Measurements from ENCODE around the gene CGREF1. TPM values are rescaled to one million over a fixed set of nuclear protein-coding genes. Genes with fewer than 3 reads are reported as not detected.

Gene CGREF1
- total RNA-seq, 1 experiment from 2014 or later = 4.0 TPM

GRCh38 chr2:27097341-27097740, 21.6 kb downstream of the CGREF1 start:
- H3K79me2 ChIP-seq (ENCODE audit: insufficient read depth, low read length) = no peaks in the 10 kb centered on the region
- ChIA-PET RAD21 (ENCODE audit: low non-redundant PET in 1 of 2, low total read pairs in 2 of 2, uncharacterized antibody in 2 of 2, unreplicated experiment in 2 of 2) (interaction anchor here in 1 of 2 experiments (0.8 kb wide), 1 partner anchor 135 kb away, joined by 3 read pairs; no protein-coding TSS in a partner anchor), POLR2A (no interaction called here), CTCF (interaction anchor here (1.0 to 1.6 kb wide), 3 partner anchors 94 to 182 kb away, joined by 3 to 4 read pairs (median 3); no protein-coding TSS in a partner anchor)
- no peaks in the 10 kb centered on the region for H3K9me2 ChIP-seq (ENCODE audit: insufficient read depth)
- TF ChIP-seq POLR2AphosphoS5 (IDR thresholded peaks at IDR 0.05; ENCODE audit: low read depth, low read length) (no peak), ELF1 (IDR thresholded peaks at IDR 0.05; ENCODE audit: borderline replicate concordance, low read depth) (no peak), TCF7L2 (IDR thresholded peaks at IDR 0.05; ENCODE audit: borderline replicate concordance, extremely low read depth, insufficient read depth, insufficient read length) (no peak)
- H3K9me3 ChIP-seq (ENCODE audit: control insufficient read depth in 1 of 2, insufficient read depth in 1 of 2, low read depth in 1 of 2, low read length in 2 of 2) = no peaks in the 10 kb centered on the region
- H2AFZ ChIP-seq (ENCODE audit: low read depth, low read length, poor library complexity, severe bottlenecking) = no peak overlapping the region
- H3K27ac ChIP-seq (ENCODE audit: low read depth, low read length) = no peak overlapping the region
- intact Hi-C loops (cut with micrococcal nuclease) = loop anchor here (5.0 kb wide), 1 partner anchor 120 kb away; the partner anchor contains the start of gene CAD
- H4K20me1 ChIP-seq (ENCODE audit: insufficient read depth) = no peaks in the 10 kb centered on the region
- BruUV-seq (replicated peaks) = no TSS peak
- DNase-seq (ENCODE audit: low read depth, low spot score) (no peak), ATAC-seq (no peak)
- no peak overlapping the region for H3K4me2 ChIP-seq (ENCODE audit: low read length)
- H3K9ac ChIP-seq (ENCODE audit: low read length) = no peak overlapping the region
- H3K4me1 ChIP-seq (ENCODE audit: control insufficient read depth in 1 of 2, insufficient read depth in 2 of 2, low read length in 2 of 2) = peaks cover 0 to 9% of the 10 kb centered on the region in 2 experiments; a peak in 1 of 4 replicates
- H3K27me3 ChIP-seq (ENCODE audit: insufficient read depth, low read length) = no peaks in the 10 kb centered on the region
- no peak overlapping the region for H3K4me3 ChIP-seq (replicated peaks in 1 of 2; ENCODE audit: low read depth in 1 of 2, low read length in 2 of 2)
- no peaks in the 10 kb centered on the region for H3K36me3 ChIP-seq (ENCODE audit: control insufficient read depth in 1 of 2, insufficient read depth in 2 of 2, low read length in 2 of 2)

DNA sequence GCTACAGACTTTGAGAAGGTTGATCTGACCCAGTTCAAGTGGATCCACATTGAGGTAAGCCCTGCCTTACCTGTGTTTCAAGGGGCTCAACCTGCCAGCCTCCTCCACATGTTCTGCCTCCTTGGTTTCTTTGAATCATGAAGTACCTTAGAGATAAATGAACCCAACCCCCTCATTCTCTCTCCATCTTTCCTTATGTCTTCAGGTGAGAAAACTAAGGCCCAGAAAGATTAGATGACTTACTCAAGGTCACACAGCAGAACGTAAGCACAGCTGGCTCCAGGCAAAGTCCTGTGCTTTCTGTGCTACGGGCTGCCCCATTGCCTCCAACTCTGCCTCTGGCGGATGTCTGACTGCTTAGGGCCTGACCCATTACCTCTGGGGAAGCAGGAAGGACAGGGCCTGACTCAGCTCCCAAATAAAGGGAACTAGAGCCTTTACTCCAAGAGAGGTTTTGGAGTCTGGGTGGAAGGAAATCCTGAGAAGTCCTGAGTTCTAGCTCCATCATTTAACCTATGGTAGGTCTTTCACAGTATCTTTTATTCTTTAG, 22.1 kb downstream of the CGREF1 start:
- ChIA-PET RAD21 (ENCODE audit: low non-redundant PET in 1 of 2, low total read pairs in 2 of 2, uncharacterized antibody in 2 of 2, unreplicated experiment in 2 of 2) (interaction anchor here in 1 of 2 experiments (0.8 kb wide), 1 partner anchor 135 kb away, joined by 3 read pairs; no protein-coding TSS in a partner anchor), CTCF (interaction anchor here (1.0 to 1.6 kb wide), 5 partner anchors 95 to 206 kb away, joined by 3 to 5 read pairs (median 3); no protein-coding TSS in a partner anchor), POLR2A (no interaction called here)
- no peak overlapping the region for H3K4me3 ChIP-seq (replicated peaks in 1 of 2; ENCODE audit: low read depth in 1 of 2, low read length in 2 of 2)
- ATAC-seq = 0 out of 2 replicates have a peak, but pooled peaks have one; percentile 4
- H3K9me3 ChIP-seq (ENCODE audit: control insufficient read depth in 1 of 2, insufficient read depth in 1 of 2, low read depth in 1 of 2, low read length in 2 of 2) = no peaks in the 10 kb centered on the region
- H2AFZ ChIP-seq (ENCODE audit: low read depth, low read length, poor library complexity, severe bottlenecking) = no peak overlapping the region
- peaks cover 0 to 9% of the 10 kb centered on the region in 2 experiments; a peak in 1 of 4 replicates for H3K4me1 ChIP-seq (ENCODE audit: control insufficient read depth in 1 of 2, insufficient read depth in 2 of 2, low read length in 2 of 2)
- no peaks in the 10 kb centered on the region for H3K79me2 ChIP-seq (ENCODE audit: insufficient read depth, low read length)
- H3K27me3 ChIP-seq (ENCODE audit: insufficient read depth, low read length) = no peaks in the 10 kb centered on the region
- H3K36me3 ChIP-seq (ENCODE audit: control insufficient read depth in 1 of 2, insufficient read depth in 2 of 2, low read length in 2 of 2) = no peaks in the 10 kb centered on the region
- no TSS peak for BruUV-seq (replicated peaks)
- no peaks in the 10 kb centered on the region for H3K9me2 ChIP-seq (ENCODE audit: insufficient read depth)
- TF ChIP-seq ATF3 (IDR thresholded peaks at IDR 0.05) = no peak
- no peak for TF ChIP-seq POLR2AphosphoS5 (IDR thresholded peaks at IDR 0.05; ENCODE audit: low read depth, low read length)
- TF ChIP-seq ZFX (IDR thresholded peaks at IDR 0.05) = no peak
- TF ChIP-seq, protein P1, sequence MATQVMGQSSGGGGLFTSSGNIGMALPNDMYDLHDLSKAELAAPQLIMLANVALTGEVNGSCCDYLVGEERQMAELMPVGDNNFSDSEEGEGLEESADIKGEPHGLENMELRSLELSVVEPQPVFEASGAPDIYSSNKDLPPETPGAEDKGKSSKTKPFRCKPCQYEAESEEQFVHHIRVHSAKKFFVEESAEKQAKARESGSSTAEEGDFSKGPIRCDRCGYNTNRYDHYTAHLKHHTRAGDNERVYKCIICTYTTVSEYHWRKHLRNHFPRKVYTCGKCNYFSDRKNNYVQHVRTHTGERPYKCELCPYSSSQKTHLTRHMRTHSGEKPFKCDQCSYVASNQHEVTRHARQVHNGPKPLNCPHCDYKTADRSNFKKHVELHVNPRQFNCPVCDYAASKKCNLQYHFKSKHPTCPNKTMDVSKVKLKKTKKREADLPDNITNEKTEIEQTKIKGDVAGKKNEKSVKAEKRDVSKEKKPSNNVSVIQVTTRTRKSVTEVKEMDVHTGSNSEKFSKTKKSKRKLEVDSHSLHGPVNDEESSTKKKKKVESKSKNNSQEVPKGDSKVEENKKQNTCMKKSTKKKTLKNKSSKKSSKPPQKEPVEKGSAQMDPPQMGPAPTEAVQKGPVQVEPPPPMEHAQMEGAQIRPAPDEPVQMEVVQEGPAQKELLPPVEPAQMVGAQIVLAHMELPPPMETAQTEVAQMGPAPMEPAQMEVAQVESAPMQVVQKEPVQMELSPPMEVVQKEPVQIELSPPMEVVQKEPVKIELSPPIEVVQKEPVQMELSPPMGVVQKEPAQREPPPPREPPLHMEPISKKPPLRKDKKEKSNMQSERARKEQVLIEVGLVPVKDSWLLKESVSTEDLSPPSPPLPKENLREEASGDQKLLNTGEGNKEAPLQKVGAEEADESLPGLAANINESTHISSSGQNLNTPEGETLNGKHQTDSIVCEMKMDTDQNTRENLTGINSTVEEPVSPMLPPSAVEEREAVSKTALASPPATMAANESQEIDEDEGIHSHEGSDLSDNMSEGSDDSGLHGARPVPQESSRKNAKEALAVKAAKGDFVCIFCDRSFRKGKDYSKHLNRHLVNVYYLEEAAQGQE (IDR thresholded peaks at IDR 0.05; ENCODE audit: low read depth) = no peak
- no peak for TF ChIP-seq CEBPB (IDR thresholded peaks at IDR 0.05; ENCODE audit: low read depth)
- no peak for TF ChIP-seq EZH2 (IDR thresholded peaks at IDR 0.05)
- no peak overlapping the region for H3K27ac ChIP-seq (ENCODE audit: low read depth, low read length)
- no peak for DNase-seq (ENCODE audit: low read depth, low spot score)
- H3K9ac ChIP-seq (ENCODE audit: low read length) = no peak overlapping the region
- intact Hi-C loops (cut with micrococcal nuclease) = loop anchor here (5.0 kb wide), 1 partner anchor 120 kb away; the partner anchor contains the start of gene CAD
- H4K20me1 ChIP-seq (ENCODE audit: insufficient read depth) = no peaks in the 10 kb centered on the region
- peak overlapping the region; percentile 62; the same call in 1 of the 2 replicates for H3K4me2 ChIP-seq (ENCODE audit: low read length)

Data from HCT116 (cell line).